HepG2 (cell line): Measurements from ENCODE around the gene SLC7A8. TPM values are rescaled to one million over a fixed set of nuclear protein-coding genes. Genes with fewer than 3 reads are reported as not detected.

Experiments
- CAMTA2 ChIP-seq: sonication (generic); formaldehyde crosslinking; IDR thresholded peaks from 2 replicates; pipeline ENCODE4 v1.4.0; 2020; ENCODE audit warnings: mild to moderate bottlenecking, missing genetic modification reagents, borderline replicate concordance
- FOSL2 ChIP-seq: sonication (generic); formaldehyde crosslinking; IDR thresholded peaks from 2 replicates; pipeline ENCODE4 v1.4.0; 2020; ENCODE audit warnings: missing genetic modification reagents
- HNRNPUL1 ChIP-seq: fragments of 200-400 bp; formaldehyde crosslinking; IDR thresholded peaks from 2 replicates; pipeline ENCODE4 v1.6.1; 2017; ENCODE audit warnings: low read depth, mild to moderate bottlenecking, low read length, moderate library complexity
- KDM5B ChIP-seq: sonication (generic); formaldehyde crosslinking; IDR thresholded peaks from 2 replicates; pipeline ENCODE4 v1.4.0; 2020; ENCODE audit warnings: missing genetic modification reagents, mild to moderate bottlenecking, borderline replicate concordance
- LRRFIP1 ChIP-seq: sonication (generic); formaldehyde crosslinking; conservative IDR thresholded peaks from 2 replicates; pipeline ENCODE4 v1.4.0; 2020; ENCODE audit warnings: missing genetic modification reagents
- MAFK ChIP-seq, 2 experiments: IDR thresholded peaks in 1 of 2; conservative IDR thresholded peaks in 1 of 2; 2 replicates each; pipeline ENCODE4 v1.6.1; 2011; ENCODE audit warnings: improper control_type of control experiment in 2 of 2, low read length in 2 of 2
- NR0B2 ChIP-seq: sonication (generic); formaldehyde crosslinking; IDR thresholded peaks from 2 replicates; pipeline ENCODE4 v1.4.0; 2020; ENCODE audit warnings: mild to moderate bottlenecking, missing genetic modification reagents
- NR2F6 ChIP-seq, 2 experiments: IDR thresholded peaks; 2 replicates each; pipeline ENCODE4 v1.6.1; 2016; ENCODE audit warnings: antibody characterized with exemption in 1 of 2, mild to moderate bottlenecking in 1 of 2
- RBAK ChIP-seq: sonication (generic); formaldehyde crosslinking; IDR thresholded peaks from 2 replicates; pipeline ENCODE4 v1.5.1; 2020; ENCODE audit warnings: mild to moderate bottlenecking, missing genetic modification reagents
- SCMH1 ChIP-seq: sonication (generic); formaldehyde crosslinking; IDR thresholded peaks from 2 replicates; pipeline ENCODE4 v1.9.0; 2021; ENCODE audit warnings: missing genetic modification reagents, mild to moderate bottlenecking, borderline replicate concordance
- TFE3 ChIP-seq: IDR thresholded peaks from 2 replicates; pipeline ENCODE4 v1.6.1; 2016
- ZHX1 ChIP-seq: sonication (generic); formaldehyde crosslinking; IDR thresholded peaks from 2 replicates; pipeline ENCODE4 v1.8.1; 2022; ENCODE audit warnings: low read depth, mild to moderate bottlenecking, missing genetic modification reagents
- ZNF501 ChIP-seq: sonication (generic); formaldehyde crosslinking; IDR thresholded peaks from 2 replicates; pipeline ENCODE4 v1.5.1; 2020; ENCODE audit warnings: mild to moderate bottlenecking, moderate library complexity, missing genetic modification reagents
- ZNF572 ChIP-seq: sonication (generic); formaldehyde crosslinking; IDR thresholded peaks from 2 replicates; pipeline ENCODE4 v1.5.1; 2020; ENCODE audit warnings: mild to moderate bottlenecking, missing genetic modification reagents
- ZNF577 ChIP-seq: sonication (generic); formaldehyde crosslinking; IDR thresholded peaks from 2 replicates; pipeline ENCODE4 v1.4.0; 2020; ENCODE audit warnings: mild to moderate bottlenecking, low read depth, missing genetic modification reagents, borderline replicate concordance
- ZNF772 ChIP-seq: sonication (generic); formaldehyde crosslinking; IDR thresholded peaks from 2 replicates; pipeline ENCODE4 v1.5.0; 2020; ENCODE audit warnings: mild to moderate bottlenecking, missing genetic modification reagents
- polyA plus RNA-seq, 8 experiments: library from polyadenylated mRNA; depleted of rRNA in 3 of 8; stranded (reverse) in 7 of 8; unstranded in 1 of 8; fragments of >200 nt; fragmentation: Illumina TruSeq in 4 of 8; extraction: Trizol in 4 of 8; gene quantifications; 2 replicates each; pipeline versions ENCODE4 v1.2.1 to v1.2.3, GENCODE V29; 2011 to 2016; ENCODE audit warnings: low read depth in 4 of 8, missing spikeins in 1 of 8, mixed read lengths in 1 of 8; ENCODE audit not compliant: insufficient read depth in 1 of 8
- total RNA-seq, 5 experiments: library from RNA; depleted of rRNA; stranded (reverse); fragments of >200 nt; fragmentation: Illumina TruSeq; extraction: Trizol; gene quantifications; 2 replicates each; pipeline ENCODE4 v1.2.3, GENCODE V29; 2016; ENCODE audit warnings: low read depth in 1 of 5

The SLC7A8 gene
- total and polyA plus RNA-seq, 2 of the 13 experiments (the other 11 are each of a cell fraction or from before 2014, with no cell fraction given), result 0.25 TPM; not detected in 1

GRCh38 chr14:23113431-23114119 is 69.9 kb downstream of the SLC7A8 start (continued):
- TF ChIP-seq HNRNPUL1, result no peak
- TF ChIP-seq ZNF577 (CRISPR knock-in tag), result no peak
- TF ChIP-seq ZNF501, result no peak
- TF ChIP-seq ZNF572 (CRISPR knock-in tag), result peak; percentile 79
- peak; percentile 56; the same call in 1 of the 2 replicates for TF ChIP-seq NR0B2 (CRISPR knock-in tag)
- TF ChIP-seq MAFK (conservative IDR thresholded peaks at IDR 0.05 in 1 of 2, IDR thresholded peaks at IDR 0.05 in 1 of 2; ENCODE audit: low read length in 2 of 2), result no peak
- TF ChIP-seq CAMTA2 (CRISPR knock-in tag), result peak; percentile 33; the same call in 1 of the 2 replicates
- peak; percentile 45; the same call in 1 of the 2 replicates for TF ChIP-seq KDM5B (CRISPR knock-in tag)
- TF ChIP-seq TFE3 (CRISPR knock-in tag), result no peak
- TF ChIP-seq ZHX1 (CRISPR knock-in tag), result no peak
- no peak for TF ChIP-seq LRRFIP1 (CRISPR knock-in tag)
- TF ChIP-seq NR2F6 (IDR thresholded peaks at IDR 0.05), result 0 out of 2 replicates have a peak, but pooled peaks have one; percentile 9
- 0 out of 2 replicates have a peak, but pooled peaks have one; percentile 12 for TF ChIP-seq NR2F6 (CRISPR knock-in tag; IDR thresholded peaks at IDR 0.05)
- no peak for TF ChIP-seq SCMH1 (CRISPR knock-in tag)
- no peak for TF ChIP-seq FOSL2
- no peak for TF ChIP-seq ZNF772 (CRISPR knock-in tag)
- no peak for TF ChIP-seq RBAK (CRISPR knock-in tag)
- TF ChIP-seq, all 625 proteins: peak for 19
